ENCODE measurements around the gene STX8. TPM values are rescaled to one million over a fixed set of nuclear protein-coding genes. Genes with fewer than 3 reads are reported as not detected.

STX8 gene
- total and polyA plus RNA-seq, 3 experiments from 2014 or later = 63.3 to 171 (median 64.8) TPM

DNA sequence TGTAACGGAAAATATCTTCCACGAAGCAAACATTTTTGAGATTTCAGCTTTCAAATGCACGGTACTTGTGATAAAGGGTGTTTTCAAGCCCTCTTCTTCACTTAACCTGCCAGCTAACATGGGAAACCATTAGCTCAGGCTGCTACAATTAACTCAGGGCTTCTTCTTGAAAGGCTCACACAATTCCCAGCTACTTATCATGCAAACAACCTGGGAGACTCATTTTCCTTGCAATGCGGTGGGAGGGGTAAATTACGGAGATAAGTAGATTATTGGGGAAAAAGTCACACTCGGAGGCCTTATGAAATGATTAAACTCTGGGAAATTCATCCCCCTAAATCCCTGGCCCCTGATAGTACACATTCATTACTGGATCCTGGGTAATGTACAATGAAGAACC, 266.4 kb downstream of the STX8 start:
- POLR2A ChIA-PET = no interaction called here
- Mint-ChIP-seq H3K9me3 (no peaks in the 10 kb centered on the region), H3K27ac (no peak overlapping the region), H3K4me1 (no peaks in the 10 kb centered on the region), H3K27me3 (no peaks in the 10 kb centered on the region), H3K36me3 (peaks cover 0 to 10% (median 6%) of the 10 kb centered on the region in 3 donors), H3K4me3 (no peak overlapping the region)
- no peaks in the 10 kb centered on the region for H3K36me3 ChIP-seq (ENCODE audit: insufficient read depth, low read length)
- no peaks in the 10 kb centered on the region for H3K9me3 ChIP-seq (ENCODE audit: low read length)
- no peaks in the 10 kb centered on the region for H3K27me3 ChIP-seq (ENCODE audit: insufficient read depth, low read length, poor library complexity, severe bottlenecking)
- no peak overlapping the region for H3K4me3 ChIP-seq (ENCODE audit: low read length)
- H3K27ac ChIP-seq (ENCODE audit: low read depth, low read length) = no peak overlapping the region
- DNase-seq = no peak
- CTCF ChIA-PET = no interaction called here
- no peaks in the 10 kb centered on the region for H3K4me1 ChIP-seq (ENCODE audit: insufficient read depth, low read length)

DNA sequence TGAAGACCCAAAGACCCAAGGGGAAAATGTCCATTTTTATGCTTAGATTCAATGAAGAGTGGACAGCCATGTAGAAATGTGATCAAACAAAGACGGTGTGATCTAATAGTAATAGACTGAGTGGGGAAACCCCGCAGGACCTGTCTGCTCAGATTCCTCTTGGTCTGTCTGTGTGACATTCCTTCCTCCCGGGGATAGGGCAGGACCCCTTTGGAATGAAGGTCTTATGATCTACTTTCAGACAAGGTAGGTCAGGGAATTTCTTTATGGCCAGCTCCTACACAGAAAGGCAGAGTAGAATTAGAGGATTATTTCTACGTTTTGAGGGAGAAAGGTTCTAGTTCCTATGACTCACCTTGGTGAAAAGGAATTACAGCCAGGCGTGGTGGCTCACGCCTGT, 267.6 kb downstream of the STX8 start:
- Mint-ChIP-seq H3K4me3 (no peak overlapping the region), H3K27me3 (no peaks in the 10 kb centered on the region), H3K9me3 (no peaks in the 10 kb centered on the region), H3K36me3 (peaks cover 0 to 10% (median 5%) of the 10 kb centered on the region in 3 donors), H3K27ac (no peak overlapping the region), H3K4me1 (no peaks in the 10 kb centered on the region)
- DNase-seq = no peak
- Histone ChIP-seq H3K4me1 (ENCODE audit: insufficient read depth, low read length) (no peaks in the 10 kb centered on the region), H3K27me3 (ENCODE audit: insufficient read depth, low read length, poor library complexity, severe bottlenecking) (no peaks in the 10 kb centered on the region), H3K36me3 (ENCODE audit: insufficient read depth, low read length) (no peaks in the 10 kb centered on the region), H3K27ac (ENCODE audit: low read depth, low read length) (no peak overlapping the region), H3K9me3 (ENCODE audit: low read length) (no peaks in the 10 kb centered on the region), H3K4me3 (ENCODE audit: low read length) (no peak overlapping the region)
- POLR2A ChIA-PET = no interaction called here
- CTCF ChIA-PET = no interaction called here

DNA sequence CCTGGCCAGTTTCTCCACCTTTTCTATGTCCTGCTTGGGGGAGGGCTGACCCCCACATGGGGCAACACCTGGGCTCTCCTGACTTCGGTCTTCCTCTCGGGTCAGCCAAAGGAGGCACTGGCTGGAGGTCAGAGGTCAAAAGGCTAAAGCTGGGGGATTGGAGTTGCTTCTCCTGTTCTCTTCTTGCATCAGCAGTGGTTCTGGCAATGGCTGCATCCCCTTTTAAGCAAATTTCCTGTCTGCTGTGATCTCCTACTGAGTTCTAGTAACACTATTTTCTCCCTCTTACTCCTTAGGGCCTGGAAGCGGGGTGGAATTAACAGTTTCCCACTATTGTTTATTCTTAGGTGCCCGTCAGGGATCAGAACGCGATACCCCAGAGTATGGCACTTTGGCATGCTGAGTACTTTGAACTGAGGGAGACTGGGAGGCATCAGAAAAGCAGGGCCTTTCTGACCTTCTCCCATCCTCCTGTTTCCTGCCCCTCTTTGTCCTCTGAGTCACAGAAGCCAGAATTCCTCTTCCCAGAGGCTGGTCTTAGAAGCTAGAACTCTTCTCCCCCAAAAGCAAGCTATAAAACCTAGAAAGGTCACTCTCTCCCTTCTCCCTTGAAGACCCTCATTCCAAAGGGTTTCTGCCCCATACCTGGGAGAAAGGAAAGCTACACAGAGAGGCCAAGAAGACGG, 268.2 kb downstream of the STX8 start:
- Mint-ChIP-seq H3K4me3 (no peak overlapping the region), H3K27ac (peak overlapping the region in 1 of 8 donors; percentile 29), H3K27me3 (no peaks in the 10 kb centered on the region), H3K36me3 (peaks cover 0 to 7% (median 2%) of the 10 kb centered on the region in 3 donors), H3K9me3 (no peaks in the 10 kb centered on the region), H3K4me1 (no peaks in the 10 kb centered on the region)
- POLR2A ChIA-PET = no interaction called here
- H3K36me3 ChIP-seq (ENCODE audit: insufficient read depth, low read length) = no peaks in the 10 kb centered on the region
- no peaks in the 10 kb centered on the region for H3K27me3 ChIP-seq (ENCODE audit: insufficient read depth, low read length, poor library complexity, severe bottlenecking)
- H3K9me3 ChIP-seq (ENCODE audit: low read length) = no peaks in the 10 kb centered on the region
- no peak for DNase-seq
- H3K4me3 ChIP-seq (ENCODE audit: low read length) = no peak overlapping the region
- no peaks in the 10 kb centered on the region for H3K4me1 ChIP-seq (ENCODE audit: insufficient read depth, low read length)
- no peak overlapping the region for H3K27ac ChIP-seq (ENCODE audit: low read depth, low read length)
- CTCF ChIA-PET = no interaction called here

DNA sequence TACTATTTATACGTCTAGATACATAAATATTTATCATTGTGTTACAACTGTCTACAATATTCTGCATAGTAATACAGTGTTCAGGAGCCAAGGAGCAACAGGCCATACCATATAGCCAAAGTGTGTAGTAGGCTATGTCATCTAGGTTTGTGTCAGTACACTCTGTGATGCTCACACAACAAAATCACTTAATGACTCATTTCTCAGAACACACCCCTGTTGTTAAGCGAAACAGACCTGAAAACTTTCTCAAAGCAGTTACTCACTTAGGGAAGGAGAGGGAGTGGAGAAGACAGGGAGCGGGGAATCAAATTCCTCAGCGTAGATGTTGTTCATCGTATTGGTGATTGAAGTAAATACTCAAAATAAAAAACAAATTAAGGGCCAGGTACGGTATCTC, 269.5 kb downstream of the STX8 start:
- H3K36me3 ChIP-seq (ENCODE audit: insufficient read depth, low read length) = no peaks in the 10 kb centered on the region
- ChIA-PET CTCF (no interaction called here), POLR2A (no interaction called here)
- no peak for DNase-seq
- no peak overlapping the region for H3K27ac ChIP-seq (ENCODE audit: low read depth, low read length)
- no peaks in the 10 kb centered on the region for H3K27me3 ChIP-seq (ENCODE audit: insufficient read depth, low read length, poor library complexity, severe bottlenecking)
- H3K27me3 Mint-ChIP-seq = no peaks in the 10 kb centered on the region
- no peak overlapping the region for H3K4me3 Mint-ChIP-seq
- H3K36me3 Mint-ChIP-seq = peaks cover 0 to 6% (median 0%) of the 10 kb centered on the region in 3 donors
- H3K4me1 Mint-ChIP-seq = no peaks in the 10 kb centered on the region
- H3K4me3 ChIP-seq (ENCODE audit: low read length) = no peak overlapping the region
- H3K27ac Mint-ChIP-seq = no peak overlapping the region
- no peaks in the 10 kb centered on the region for H3K4me1 ChIP-seq (ENCODE audit: insufficient read depth, low read length)
- no peaks in the 10 kb centered on the region for H3K9me3 ChIP-seq (ENCODE audit: low read length)
- H3K9me3 Mint-ChIP-seq = no peaks in the 10 kb centered on the region

DNA sequence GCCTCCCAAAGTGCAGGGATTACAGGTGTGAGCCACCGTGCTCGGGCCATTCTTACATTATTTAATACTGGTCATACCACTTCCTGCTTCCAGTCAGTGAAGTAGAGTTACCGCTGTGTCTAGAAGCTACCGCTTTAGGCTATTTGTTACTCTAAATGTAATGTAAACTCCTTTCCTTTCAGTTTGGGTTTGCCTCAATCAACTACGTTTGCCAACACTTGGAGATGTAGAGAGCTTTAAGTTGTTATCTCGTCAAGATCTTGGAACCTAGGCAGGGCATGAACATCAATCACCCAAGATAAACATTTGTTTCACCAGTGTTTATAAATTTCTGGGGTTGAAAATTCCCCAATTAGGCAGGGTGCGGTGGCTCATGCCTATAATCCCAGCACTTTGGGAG, 275.9 kb downstream of the STX8 start:
- no peaks in the 10 kb centered on the region for H3K27me3 Mint-ChIP-seq
- no peaks in the 10 kb centered on the region for H3K27me3 ChIP-seq (ENCODE audit: insufficient read depth, low read length, poor library complexity, severe bottlenecking)
- ChIA-PET POLR2A (no interaction called here), CTCF (no interaction called here)
- no peaks in the 10 kb centered on the region for H3K4me1 ChIP-seq (ENCODE audit: insufficient read depth, low read length)
- H3K4me1 Mint-ChIP-seq = no peaks in the 10 kb centered on the region
- no peak overlapping the region for H3K4me3 ChIP-seq (ENCODE audit: low read length)
- peaks cover 0 to 11% (median 9%) of the 10 kb centered on the region in 3 donors for H3K36me3 Mint-ChIP-seq
- no peak for DNase-seq
- no peak overlapping the region for H3K4me3 Mint-ChIP-seq
- H3K27ac ChIP-seq (ENCODE audit: low read depth, low read length) = no peak overlapping the region
- no peaks in the 10 kb centered on the region for H3K36me3 ChIP-seq (ENCODE audit: insufficient read depth, low read length)
- no peaks in the 10 kb centered on the region for H3K9me3 ChIP-seq (ENCODE audit: low read length)
- no peaks in the 10 kb centered on the region for H3K9me3 Mint-ChIP-seq
- H3K27ac Mint-ChIP-seq = no peak overlapping the region

DNA sequence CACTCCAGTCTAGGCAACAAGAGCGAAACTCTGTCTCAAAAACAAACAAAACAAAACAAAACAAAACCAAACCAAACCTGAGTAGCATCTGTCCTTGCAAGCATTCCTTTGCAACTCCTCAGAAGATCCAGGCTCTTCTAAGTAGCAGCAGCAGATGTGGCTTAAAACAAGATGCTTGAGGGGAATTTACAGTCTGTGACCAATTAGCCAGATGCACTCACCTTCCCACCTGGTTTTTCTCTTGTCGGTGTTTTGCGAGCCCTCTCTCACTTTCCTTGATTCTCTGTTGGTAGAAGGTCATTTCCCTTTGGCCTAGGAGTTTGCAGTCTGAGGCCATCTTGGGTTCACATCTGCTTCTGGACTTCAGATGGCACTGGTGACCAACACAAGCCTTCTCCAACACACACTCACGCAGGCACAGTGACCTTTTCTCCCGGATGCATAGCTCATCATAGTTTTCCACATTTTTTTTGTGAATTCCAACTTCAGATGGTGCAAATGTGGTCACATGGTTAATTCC, 276.8 kb downstream of the STX8 start:
- no peak overlapping the region for H3K27ac Mint-ChIP-seq
- CTCF ChIA-PET = no interaction called here

DNA sequence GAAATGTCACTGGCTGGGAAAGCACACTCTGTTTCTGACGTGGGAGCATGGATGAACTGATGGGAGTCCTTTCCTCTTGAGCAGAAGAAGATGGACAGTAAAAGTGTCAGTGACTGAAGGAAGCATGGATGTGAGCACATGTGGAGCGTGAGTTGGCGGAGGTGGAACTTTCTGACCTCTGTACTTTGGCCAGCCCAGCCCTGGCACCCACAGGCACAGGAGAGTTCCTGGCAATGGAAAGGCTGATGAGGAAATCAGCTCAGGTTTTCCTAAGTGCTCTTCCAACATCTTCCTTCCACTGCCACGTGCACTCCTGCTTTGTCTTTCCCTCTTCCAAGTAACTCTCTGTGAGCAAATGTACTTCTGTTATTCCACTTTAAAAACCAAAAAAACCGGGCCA, 277.5 kb downstream of the STX8 start:
- no peaks in the 10 kb centered on the region for H3K4me1 Mint-ChIP-seq
- H3K27ac ChIP-seq (ENCODE audit: low read depth, low read length) = no peak overlapping the region
- no peaks in the 10 kb centered on the region for H3K9me3 Mint-ChIP-seq
- DNase-seq = no peak
- CTCF ChIA-PET = no interaction called here
- no peaks in the 10 kb centered on the region for H3K4me1 ChIP-seq (ENCODE audit: insufficient read depth, low read length)
- H3K27me3 ChIP-seq (ENCODE audit: insufficient read depth, low read length, poor library complexity, severe bottlenecking) = no peaks in the 10 kb centered on the region
- H3K36me3 Mint-ChIP-seq = peaks cover 0 to 11% (median 9%) of the 10 kb centered on the region in 3 donors
- no peaks in the 10 kb centered on the region for H3K36me3 ChIP-seq (ENCODE audit: insufficient read depth, low read length)
- POLR2A ChIA-PET = no interaction called here
- no peak overlapping the region for H3K4me3 ChIP-seq (ENCODE audit: low read length)
- H3K27me3 Mint-ChIP-seq = no peaks in the 10 kb centered on the region
- H3K27ac Mint-ChIP-seq = peak overlapping the region in 1 of 8 donors; percentile 40
- no peaks in the 10 kb centered on the region for H3K9me3 ChIP-seq (ENCODE audit: low read length)
- H3K4me3 Mint-ChIP-seq = no peak overlapping the region

More for the DNA sequence above, 276.8 kb downstream of the STX8 start:
- Mint-ChIP-seq H3K27me3 (no peaks in the 10 kb centered on the region), H3K36me3 (peaks cover 0 to 11% (median 9%) of the 10 kb centered on the region in 3 donors), H3K9me3 (no peaks in the 10 kb centered on the region), H3K4me3 (no peak overlapping the region), H3K4me1 (no peaks in the 10 kb centered on the region)
- Histone ChIP-seq H3K27me3 (ENCODE audit: insufficient read depth, low read length, poor library complexity, severe bottlenecking) (no peaks in the 10 kb centered on the region), H3K4me1 (ENCODE audit: insufficient read depth, low read length) (no peaks in the 10 kb centered on the region), H3K9me3 (ENCODE audit: low read length) (no peaks in the 10 kb centered on the region), H3K27ac (ENCODE audit: low read depth, low read length) (no peak overlapping the region), H3K4me3 (ENCODE audit: low read length) (no peak overlapping the region), H3K36me3 (ENCODE audit: insufficient read depth, low read length) (no peaks in the 10 kb centered on the region)
- DNase-seq = no peak
- POLR2A ChIA-PET = no interaction called here

DNA sequence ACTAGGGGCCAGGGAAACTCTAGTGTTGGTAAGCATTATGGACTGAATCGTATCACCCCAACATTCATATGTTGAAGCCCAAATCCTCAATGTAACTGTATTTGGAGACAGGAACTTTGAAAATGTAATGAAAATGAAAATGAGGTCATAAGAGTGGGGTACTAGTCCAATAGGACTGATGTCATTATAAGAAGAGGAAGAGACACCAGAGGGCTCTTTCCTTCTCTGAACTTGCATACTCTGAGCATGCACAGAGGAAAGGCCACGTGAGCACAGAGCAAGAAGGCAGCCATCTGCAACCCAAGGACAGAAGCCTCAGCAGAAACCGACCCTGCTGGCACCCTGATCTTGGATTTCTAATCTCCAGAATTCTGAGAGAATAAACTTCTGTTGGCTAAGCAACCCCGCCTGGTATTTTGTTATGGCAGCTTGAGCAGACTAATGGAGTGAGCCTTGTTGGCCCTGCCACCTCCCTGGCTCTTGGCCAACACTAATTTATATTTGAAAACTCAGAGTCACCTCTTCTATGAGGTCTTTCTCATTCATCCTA, 280.9 kb downstream of the STX8 start:
- Mint-ChIP-seq H3K9me3 (no peaks in the 10 kb centered on the region), H3K36me3 (peaks cover 0 to 9% (median 7%) of the 10 kb centered on the region in 3 donors), H3K27me3 (no peaks in the 10 kb centered on the region), H3K27ac (peak overlapping the region in 1 of 8 donors; percentile 62), H3K4me1 (peaks cover 14 to 22% (median 22%) of the 10 kb centered on the region in 3 donors), H3K4me3 (no peak overlapping the region)
- ChIA-PET CTCF (no interaction called here), POLR2A (no interaction called here)
- H3K9me3 ChIP-seq (ENCODE audit: low read length) = no peaks in the 10 kb centered on the region
- H3K27ac ChIP-seq (ENCODE audit: low read depth, low read length) = no peak overlapping the region
- H3K4me3 ChIP-seq (ENCODE audit: low read length) = no peak overlapping the region
- no peaks in the 10 kb centered on the region for H3K27me3 ChIP-seq (ENCODE audit: insufficient read depth, low read length, poor library complexity, severe bottlenecking)
- peaks cover 8% of the 10 kb centered on the region for H3K4me1 ChIP-seq (ENCODE audit: insufficient read depth, low read length)
- no peaks in the 10 kb centered on the region for H3K36me3 ChIP-seq (ENCODE audit: insufficient read depth, low read length)
- no peak for DNase-seq
